SK-MEL-5 (cell line): ENCODE data around the gene PDE4B. TPM values are rescaled to one million over a fixed set of nuclear protein-coding genes. Genes with fewer than 3 reads are reported as not detected.

ENCODE experiments used
- DNase-seq: peaks from one replicate; pipeline ENCODE4 v3.0.0-alpha.2; 2016; ENCODE audit warnings: low read depth, low spot score
- in situ Hi-C: cut with HindIII; loops from 2 replicates; pipeline ENCODE4 v1.10.0; 2016; ENCODE audit warnings: low sequenced_read_pairs, high pct_unique_total_duplicates, low pct_unique_long_range_greater_than_20kb
- polyA plus RNA-seq, 2 experiments: library from polyadenylated mRNA; depleted of rRNA; stranded (reverse); fragments of >200 nt; gene quantifications; 2 replicates each; pipeline ENCODE4 v1.2.3, GENCODE V29; 2015
- total RNA-seq: library from RNA; depleted of rRNA; stranded (reverse); fragments of >200 nt; shearing (Covaris generic); gene quantifications from 2 replicates; pipeline ENCODE4 v1.2.3, GENCODE V29; 2014; rRNA removed

The PDE4B gene
- total RNA-seq, result 23.6 and 26.1 TPM in 2 replicates
- 13.7 and 18.6 TPM in 2 replicates for polyA plus RNA-seq (2015; cell fraction: cytosol; rRNA removed)
- polyA plus RNA-seq (2015; cell fraction: nucleus; rRNA removed), result 36.0 and 53.8 TPM in 2 replicates

DNA sequence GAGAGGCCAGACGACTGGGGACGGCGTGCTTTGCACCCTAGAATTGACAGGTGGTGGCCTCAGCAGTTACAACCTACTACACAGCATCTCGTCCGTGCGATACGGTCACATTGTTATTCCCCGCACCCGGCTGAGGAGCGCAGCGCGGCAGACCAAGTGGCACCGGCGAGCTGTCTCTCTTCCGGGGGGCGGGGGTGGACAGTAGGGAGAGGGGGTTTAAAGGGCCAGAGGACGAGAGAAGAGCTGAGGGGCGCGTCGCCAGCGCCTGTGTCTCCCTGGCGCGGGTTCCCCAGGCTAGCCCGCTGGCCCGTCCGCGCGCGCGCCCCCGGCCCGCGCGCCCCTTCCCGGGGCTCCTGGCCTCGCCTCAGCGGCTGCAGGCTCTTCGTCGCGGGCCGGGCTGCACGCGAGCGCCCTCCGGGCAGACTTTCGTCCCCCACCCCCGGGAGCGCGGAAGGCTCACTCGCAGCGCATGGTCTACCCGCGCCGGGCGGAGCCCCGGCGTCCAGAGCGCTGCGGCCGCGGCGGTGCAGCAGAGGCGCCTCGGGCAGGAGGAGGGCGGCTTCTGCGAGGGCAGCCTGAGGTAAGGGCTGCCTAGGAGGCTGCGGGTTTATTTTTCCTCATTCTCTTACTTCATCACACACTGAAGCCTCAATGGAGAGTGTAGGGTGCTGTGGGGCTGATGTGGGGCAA lies at the start of gene PDE4B:
PDE4B (plus strand) TSS at position 227 of the 690 bp plus-strand sequence.
- no peak for DNase-seq
- in situ Hi-C loops, result no loop called here

GRCh38 chr1:65744731-65745130 lies 48.0 kb upstream of the PDE4B start:
- DNase-seq, result no peak
- in situ Hi-C loops, result no loop called here

DNA sequence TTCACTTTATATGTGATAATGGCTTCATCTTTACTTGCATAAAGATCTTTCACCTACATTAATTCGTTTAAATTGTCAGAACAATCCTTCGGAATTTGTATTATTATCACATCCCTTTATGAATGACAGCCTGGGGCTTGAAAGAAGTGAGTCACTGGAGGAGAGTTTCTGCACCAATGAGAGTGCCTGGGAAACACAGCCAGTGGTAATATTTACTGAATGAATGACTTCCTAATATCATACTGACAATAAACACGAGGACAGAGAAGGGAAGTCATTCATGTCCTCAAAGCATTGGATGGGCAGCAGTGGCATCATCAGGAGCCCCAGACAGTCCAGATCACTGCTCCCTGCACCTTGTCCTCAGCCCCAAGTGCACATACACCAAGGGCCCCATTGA lies 40.7 kb upstream of the PDE4B start:
- no peak for DNase-seq
- in situ Hi-C loops, result no loop called here

DNA sequence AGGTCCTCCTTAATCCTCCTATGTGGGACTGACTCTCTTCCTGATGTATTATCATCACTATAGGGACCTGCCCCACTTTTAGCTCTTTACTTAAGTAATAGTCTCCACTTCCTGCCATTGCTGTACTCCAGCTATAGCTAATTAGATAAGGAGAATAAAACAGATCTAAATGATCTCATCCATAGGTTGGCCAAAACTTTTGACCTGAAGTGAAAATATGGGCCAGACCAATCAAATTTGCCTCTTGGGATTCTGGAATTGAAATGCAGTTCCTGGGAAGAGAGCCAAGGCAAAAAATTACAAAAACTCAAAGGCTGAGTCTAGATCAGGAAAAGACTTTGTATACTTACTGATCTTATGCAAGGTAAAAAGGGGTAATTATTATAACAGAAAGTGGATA lies 36.1 kb upstream of the PDE4B start:
- no peak for DNase-seq
- in situ Hi-C loops, result no loop called here

DNA sequence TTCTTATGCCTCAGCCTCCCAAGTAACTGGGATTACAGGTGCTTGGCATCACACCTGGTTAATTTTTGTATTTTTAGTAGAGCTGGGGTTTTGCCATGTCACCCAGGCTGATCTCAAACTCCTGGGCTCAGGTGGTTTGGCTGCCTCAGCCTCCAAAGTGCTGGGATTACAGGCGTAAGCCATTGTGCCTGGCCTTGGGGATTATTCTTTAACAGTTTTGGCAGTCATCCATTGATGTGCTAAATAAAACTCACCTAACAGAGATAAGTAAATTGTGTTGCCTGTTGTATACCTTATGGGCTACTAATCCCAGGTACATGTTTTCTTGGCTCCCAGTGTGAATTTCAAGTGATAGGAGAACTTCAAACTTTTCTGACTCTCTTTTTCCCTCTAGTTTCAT lies 35.2 kb upstream of the PDE4B start:
- in situ Hi-C loops, result no loop called here
- no peak for DNase-seq

DNA sequence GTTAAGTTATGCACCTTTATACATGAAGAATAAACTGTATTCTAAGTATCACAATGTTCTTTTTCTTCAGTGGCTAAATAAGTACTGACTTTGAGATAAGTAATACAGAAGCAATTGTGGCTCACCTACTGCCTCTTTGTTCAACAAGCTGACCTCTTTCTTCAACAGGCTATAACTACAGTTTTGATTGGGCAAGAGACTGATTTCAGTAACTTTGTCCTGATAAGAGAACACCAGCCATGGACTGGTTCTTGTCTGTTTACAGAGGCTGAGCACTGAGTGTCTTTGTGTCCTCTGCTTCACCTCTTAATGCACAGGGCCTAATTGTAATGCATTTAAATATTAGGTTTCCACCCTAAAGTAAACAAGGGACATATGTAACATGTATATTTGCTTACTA lies 34.6 kb upstream of the PDE4B start:
- in situ Hi-C loops, result no loop called here
- no peak for DNase-seq

DNA sequence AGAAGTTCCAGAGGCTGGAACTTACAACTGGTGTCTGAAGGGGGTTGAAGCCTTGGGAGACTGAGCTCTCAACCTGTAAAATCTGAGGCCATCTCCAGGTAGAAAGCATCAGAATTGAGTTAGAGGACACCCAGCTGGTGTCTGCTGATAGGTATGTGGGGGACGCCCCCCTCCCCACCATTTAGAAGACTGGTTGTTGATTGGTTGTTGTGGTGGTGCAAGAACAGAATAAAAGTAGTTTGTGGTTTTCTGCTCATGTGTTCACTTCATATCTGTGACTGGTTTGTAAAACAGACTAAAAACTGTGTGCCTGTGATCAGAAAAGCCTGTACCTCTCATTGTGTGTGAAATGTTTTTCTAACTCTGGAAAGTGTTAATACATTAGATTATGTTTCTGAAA lies 33.2 kb upstream of the PDE4B start:
- DNase-seq, result no peak
- in situ Hi-C loops, result no loop called here

DNA sequence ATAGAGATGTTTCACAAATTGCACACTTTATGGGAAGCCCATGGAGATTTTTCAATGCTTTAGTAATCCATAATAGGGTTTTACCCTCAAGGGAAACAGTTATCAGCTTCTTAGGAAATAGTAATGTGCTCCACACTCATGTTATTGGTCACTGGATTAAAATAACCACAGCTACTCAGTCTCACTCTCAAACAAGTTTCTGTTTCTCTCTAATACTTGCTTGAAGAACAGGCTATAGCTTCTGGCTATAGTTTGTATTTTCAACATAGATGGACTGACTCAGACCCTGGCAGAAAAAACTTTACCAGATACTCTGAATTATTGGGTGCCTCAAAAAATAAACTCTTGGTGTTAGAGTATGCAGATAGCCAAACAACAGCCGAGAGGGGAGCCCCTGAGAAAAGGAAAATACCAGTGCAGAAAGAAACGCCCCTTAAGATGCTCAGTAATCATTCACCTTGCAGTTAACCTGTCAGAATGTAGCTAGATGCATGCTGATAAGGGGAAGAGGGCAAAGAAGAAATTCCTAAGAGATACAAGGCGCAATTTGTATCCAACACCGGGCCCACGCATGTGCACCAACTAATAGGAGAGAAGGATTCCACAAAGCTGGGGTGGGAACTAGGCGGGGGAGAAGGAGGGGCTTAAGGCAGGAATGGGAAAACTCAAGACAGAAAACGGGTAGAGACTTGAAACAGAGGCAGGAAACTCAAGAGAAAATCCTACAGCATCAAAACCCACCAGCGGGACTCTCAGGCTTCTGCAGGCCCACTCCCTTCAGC lies 30.4 kb upstream of the PDE4B start:
- no peak for DNase-seq
- in situ Hi-C loops, result no loop called here

DNA sequence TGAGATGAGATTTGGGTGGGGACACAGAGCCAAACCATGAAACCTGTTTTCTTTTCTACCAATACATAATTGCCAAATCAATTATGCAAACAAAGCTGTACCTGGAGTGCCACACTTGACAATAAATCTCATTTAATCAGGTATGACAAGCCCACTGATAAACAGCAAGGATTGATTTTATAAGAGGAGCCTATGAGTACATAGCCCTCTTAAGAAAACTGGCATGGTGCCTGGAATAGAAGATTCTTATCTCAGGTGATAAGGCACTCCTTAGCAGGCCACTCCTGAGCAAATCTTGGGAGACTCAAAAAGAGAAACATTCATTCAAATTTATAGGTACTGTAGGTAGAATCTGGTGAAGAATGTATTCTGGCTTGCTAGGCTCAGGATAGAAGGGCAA lies 28.6 kb upstream of the PDE4B start:
- DNase-seq, result no peak
- in situ Hi-C loops, result no loop called here

- DNase-seq, result no peak
- in situ Hi-C loops, result no loop called here
Measured at GRCh38 chr1:65765631-65766030, 27.1 kb upstream of the PDE4B start.

DNA sequence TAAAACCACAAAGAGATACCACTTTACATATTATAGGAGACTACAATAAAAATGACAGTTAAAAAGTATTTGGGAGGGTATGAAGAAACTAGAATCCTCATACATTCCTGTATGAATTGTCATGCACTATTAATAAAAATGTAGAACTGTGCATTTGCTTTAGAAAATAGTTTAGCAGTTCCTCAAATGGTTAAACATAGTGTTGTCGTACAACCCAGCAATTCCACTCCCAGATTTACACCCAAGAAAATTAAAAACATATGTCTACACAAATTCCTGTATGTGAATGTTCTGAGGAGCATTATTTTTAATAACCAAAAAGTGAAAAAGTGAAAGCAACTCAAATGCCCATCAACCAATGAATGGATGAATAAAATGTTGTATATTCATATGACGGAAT lies 23.1 kb upstream of the PDE4B start:
- DNase-seq, result no peak
- in situ Hi-C loops, result no loop called here

DNA sequence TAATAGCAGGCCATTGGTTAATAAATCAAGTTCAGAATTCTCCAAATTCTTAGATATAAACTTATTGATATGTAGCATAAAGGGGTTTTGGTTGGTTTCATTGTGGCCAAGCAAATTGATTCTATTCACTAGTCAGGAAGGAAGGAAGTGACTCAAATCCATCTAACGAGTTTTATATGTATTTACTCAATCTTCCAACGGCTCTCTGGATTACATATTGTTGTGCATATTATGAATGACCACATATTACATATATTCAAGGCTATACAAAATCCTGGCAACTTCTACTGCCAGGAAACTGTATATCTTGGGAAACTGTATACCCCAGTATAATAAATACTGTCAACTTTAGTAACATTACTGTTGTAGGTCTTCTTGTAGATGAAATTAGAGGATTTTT lies 20.1 kb upstream of the PDE4B start:
- in situ Hi-C loops, result no loop called here

DNA sequence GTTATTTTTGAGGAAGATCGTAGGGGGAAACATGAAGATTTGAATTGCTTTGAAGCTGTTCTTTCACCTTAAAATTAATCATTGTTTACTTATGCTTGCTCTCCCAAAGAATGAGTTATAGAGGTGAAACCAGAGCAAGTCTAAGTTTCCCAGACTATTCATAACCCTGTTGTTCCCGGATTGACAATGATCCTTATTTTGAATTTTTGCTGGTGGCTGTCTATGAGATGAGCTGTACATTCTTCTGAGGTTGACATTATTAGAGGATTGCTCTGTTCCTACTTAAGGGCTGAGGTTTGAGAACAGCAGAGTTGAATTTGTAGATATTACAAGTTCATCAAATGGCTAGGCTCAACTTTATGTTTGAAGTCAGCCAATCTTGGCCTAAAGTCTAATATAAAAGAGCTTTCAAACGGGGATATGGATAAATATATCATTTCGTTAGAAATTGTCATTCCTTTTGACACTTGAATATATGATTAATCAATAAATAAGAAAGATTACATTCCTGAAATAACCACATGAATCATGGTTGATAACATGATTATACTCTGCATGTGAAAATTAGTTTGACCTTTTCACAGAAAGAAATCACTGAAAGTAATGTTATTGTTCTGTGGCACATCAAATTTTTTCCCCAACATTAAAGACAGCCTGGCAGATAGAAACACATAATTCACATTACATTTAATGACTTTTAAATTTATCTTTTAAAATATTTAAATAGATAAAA lies 19.1 kb upstream of the PDE4B start:
- in situ Hi-C loops, result no loop called here
- DNase-seq, result no peak

More for the DNA sequence above, 20.1 kb upstream of the PDE4B start:
- DNase-seq, result no peak

- no peak for DNase-seq
Measured at GRCh38 chr1:65788762-65789161, 3.9 kb upstream of the PDE4B start.

DNA sequence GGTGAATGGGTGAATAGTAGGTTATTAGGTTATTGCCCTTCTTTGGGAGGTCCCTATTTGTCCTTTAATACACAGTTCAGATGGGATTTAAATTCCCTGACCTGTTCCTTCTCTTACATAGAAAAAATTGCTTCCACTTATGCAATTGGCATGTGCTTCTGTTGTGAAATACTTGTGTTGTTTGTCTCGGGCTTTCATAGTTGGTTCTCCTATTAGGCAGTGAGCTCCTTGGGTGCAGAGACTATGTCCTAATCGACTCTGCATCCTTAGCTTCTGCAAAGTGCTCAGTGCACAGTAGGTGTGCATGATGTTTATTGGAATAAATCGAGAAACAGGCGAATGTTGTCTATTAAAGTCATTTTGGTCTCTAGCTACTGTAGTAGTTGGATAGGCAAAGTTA lies 1.3 kb upstream of the PDE4B start:
- DNase-seq, result no peak
- in situ Hi-C loops, result no loop called here

More at GRCh38 chr1:65788762-65789161, 3.9 kb upstream of the PDE4B start:
- in situ Hi-C loops, result no loop called here

GRCh38 chr1:65791801-65792668 lies 660 bp upstream of the PDE4B start:
- DNase-seq, result no peak
- in situ Hi-C loops, result no loop called here

- in situ Hi-C loops, result no loop called here
- no peak for DNase-seq
Measured at GRCh38 chr1:65793359-65793732, 651 bp downstream of the PDE4B start.

DNA sequence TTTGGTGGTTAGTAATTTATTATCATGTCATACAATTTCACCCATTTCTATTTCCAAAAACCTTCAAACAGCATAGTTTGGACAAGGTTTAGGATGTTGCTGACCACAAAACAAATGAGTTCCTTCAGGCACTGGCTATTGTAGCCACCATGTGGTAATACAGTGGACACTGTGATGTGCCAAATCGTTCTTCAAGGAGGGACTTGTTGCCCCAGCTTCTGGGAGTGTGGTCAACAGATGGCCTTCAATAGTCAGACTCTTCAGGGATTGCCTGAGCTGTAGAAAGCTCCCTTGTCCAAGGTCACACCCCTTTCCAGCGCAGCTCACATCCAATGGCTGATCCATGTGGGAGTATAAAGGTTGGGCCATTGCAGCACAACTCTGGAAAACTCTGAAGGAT lies 2.6 kb downstream of the PDE4B start:
- in situ Hi-C loops, result no loop called here
- DNase-seq, result no peak
